Measurements from ENCODE around the gene GCLM. TPM values are rescaled to one million over a fixed set of nuclear protein-coding genes. Genes with fewer than 3 reads are reported as not detected.
A peak's percentile ranks its signal among the peaks of the same experiment; 100 is the strongest.

GCLM gene
- total and polyA plus RNA-seq, 9 of the 15 experiments (the other 6 are each of a cell fraction or from before 2014, with no cell fraction given) = 9.3 to 71.6 (median 24.5) TPM

DNA sequence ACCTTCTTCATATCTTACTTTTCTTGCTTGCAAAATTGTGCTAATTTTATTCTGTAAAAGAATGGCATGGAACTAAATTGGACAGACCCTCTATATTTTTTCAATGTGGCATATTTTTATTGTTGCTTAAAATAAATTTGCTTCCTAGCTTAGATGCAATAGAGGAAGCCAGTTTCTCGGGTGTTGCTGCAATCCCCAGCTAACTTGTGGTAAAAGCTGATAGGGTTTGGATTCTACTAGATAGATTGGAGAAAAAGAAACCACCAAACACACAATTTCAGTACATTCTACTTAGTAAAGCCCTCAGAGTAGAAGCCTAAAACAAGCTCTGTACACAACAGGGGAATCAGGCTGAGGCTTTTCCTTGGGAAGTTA lies 49.5 kb upstream of the GCLM start:
- in situ Hi-C loops (cut with MboI) = no loop called here
- ATAC-seq = no peak
- no peak for DNase-seq (ENCODE audit: extremely low read depth in 1 of 4, low spot score in 3 of 4)
- H3K4me3 ChIP-seq = no peak overlapping the region
- no peaks in the 10 kb centered on the region for H3K9me1 ChIP-seq (ENCODE audit: control insufficient read depth, insufficient read depth, low read length)
- H3K4me2 ChIP-seq (ENCODE audit: insufficient read depth, low read length) = no peak overlapping the region
- H4K20me1 ChIP-seq (replicated peaks; ENCODE audit: control insufficient read depth, insufficient read depth, low read length) = no peaks in the 10 kb centered on the region
- no peaks in the 10 kb centered on the region for H3K4me1 ChIP-seq (replicated peaks in 1 of 2; ENCODE audit: control insufficient read depth in 2 of 2, insufficient read depth in 2 of 2, low read length in 2 of 2)
- intact Hi-C loops (cut with micrococcal nuclease) = no loop called here
- FAIRE-seq = no peak
- no peak for TF ChIP-seq TGIF2 (CRISPR knock-in tag; IDR thresholded peaks at IDR 0.05)
- BruUV-seq (replicated peaks) = no TSS peak
- peaks cover 7% of the 10 kb centered on the region; the same call in 1 of the 2 replicates for H3K9me3 ChIP-seq (replicated peaks; ENCODE audit: control insufficient read depth, insufficient read depth, low read depth, low read length)
- WGBS (ENCODE audit: insufficient coverage, low coverage, missing lambda C conversion rate) = 5% methylated on average over 1 of the region's 1 CpG
- CTCF ChIA-PET (ENCODE audit: low intra/inter-chr PET ratio) = no interaction called here
- POLR2A ChIA-PET = interaction anchor here (0.9 to 2.1 kb wide), 2 partner anchors 8 to 18 kb away, joined by 3 to 5 read pairs; no protein-coding TSS in a partner anchor
- no peak overlapping the region for H3K27ac ChIP-seq (ENCODE audit: extremely low read depth, low read depth, low read length)
- H3K79me2 ChIP-seq (ENCODE audit: control insufficient read depth, insufficient read depth, low read length) = no peaks in the 10 kb centered on the region
- H3K9ac ChIP-seq (ENCODE audit: insufficient read depth in 1 of 2, low read depth in 2 of 2, low read length in 2 of 2) = no peak overlapping the region
- no peak overlapping the region for H2AFZ ChIP-seq (ENCODE audit: low read depth, low read length)
- no peaks in the 10 kb centered on the region for H3K36me3 ChIP-seq (ENCODE audit: control insufficient read depth, insufficient read depth, low read length)
- H3K27me3 ChIP-seq (ENCODE audit: control insufficient read depth in 2 of 2, insufficient read depth in 2 of 2, low read length in 2 of 2) = no peaks in the 10 kb centered on the region; a peak in 1 of 5 replicates

DNA sequence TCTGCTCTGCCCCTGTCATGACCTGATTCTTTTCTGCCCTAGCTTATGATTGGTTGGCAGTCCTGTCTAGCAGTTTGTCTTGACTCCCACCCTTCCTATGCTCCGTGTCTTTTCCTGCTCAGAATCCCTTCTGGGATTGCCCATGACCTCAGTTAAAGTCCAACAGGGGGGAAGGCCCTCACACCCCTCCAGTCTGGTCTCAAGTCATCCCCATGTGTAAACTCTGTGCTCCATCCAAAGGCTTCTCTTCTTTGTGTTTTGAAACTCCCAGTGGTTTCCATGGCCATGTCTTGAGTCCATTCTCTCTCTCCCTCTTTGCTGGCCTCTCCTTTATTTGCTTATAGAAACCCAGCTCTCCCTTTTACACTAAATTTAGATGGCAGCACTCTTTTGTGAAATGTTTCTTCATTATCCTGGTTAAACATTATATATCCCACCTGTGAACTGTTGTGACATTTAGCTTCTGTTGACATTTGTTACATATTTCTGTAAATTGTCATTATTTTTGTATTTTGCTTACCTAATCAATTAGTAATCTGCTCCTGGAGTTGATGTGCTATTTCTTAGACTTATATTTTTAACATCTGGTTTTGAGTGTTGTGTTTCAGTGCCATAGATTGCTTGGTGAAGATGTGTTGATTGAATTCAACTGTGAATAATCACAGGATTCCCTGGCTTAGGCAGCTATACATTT lies 48.9 kb upstream of the GCLM start:
- ChIA-PET CTCF (ENCODE audit: low intra/inter-chr PET ratio) (no interaction called here), POLR2A (interaction anchor here (0.6 to 2.1 kb wide), 3 partner anchors 9 to 18 kb away, joined by 3 to 5 read pairs (median 3); no protein-coding TSS in a partner anchor)
- DNase-seq (ENCODE audit: extremely low read depth in 1 of 4, low spot score in 3 of 4) (no peak), FAIRE-seq (no peak), ATAC-seq (no peak)
- Histone ChIP-seq H3K9me1 (ENCODE audit: control insufficient read depth, insufficient read depth, low read length) (no peaks in the 10 kb centered on the region), H3K79me2 (ENCODE audit: control insufficient read depth, insufficient read depth, low read length) (no peaks in the 10 kb centered on the region), H3K27me3 (ENCODE audit: control insufficient read depth in 2 of 2, insufficient read depth in 2 of 2, low read length in 2 of 2) (no peaks in the 10 kb centered on the region; a peak in 1 of 5 replicates), H4K20me1 (replicated peaks; ENCODE audit: control insufficient read depth, insufficient read depth, low read length) (no peaks in the 10 kb centered on the region), H3K27ac (ENCODE audit: extremely low read depth, low read depth, low read length) (no peak overlapping the region), H3K9ac (ENCODE audit: insufficient read depth in 1 of 2, low read depth in 2 of 2, low read length in 2 of 2) (no peak overlapping the region), H2AFZ (ENCODE audit: low read depth, low read length) (no peak overlapping the region), H3K4me1 (replicated peaks in 1 of 2; ENCODE audit: control insufficient read depth in 2 of 2, insufficient read depth in 2 of 2, low read length in 2 of 2) (no peaks in the 10 kb centered on the region), H3K36me3 (ENCODE audit: control insufficient read depth, insufficient read depth, low read length) (no peaks in the 10 kb centered on the region), H3K4me3 (no peak overlapping the region), H3K9me3 (replicated peaks; ENCODE audit: control insufficient read depth, insufficient read depth, low read depth, low read length) (peaks cover 7% of the 10 kb centered on the region; the same call in 1 of the 2 replicates), H3K4me2 (ENCODE audit: insufficient read depth, low read length) (no peak overlapping the region)
- intact Hi-C loops (cut with micrococcal nuclease) (no loop called here), in situ Hi-C loops (cut with MboI) (no loop called here)
- WGBS (ENCODE audit: insufficient coverage, low coverage, missing lambda C conversion rate) = 0% methylated on average over 1 of the region's 1 CpG
- no TSS peak for BruUV-seq (replicated peaks)
- TF ChIP-seq ZNF316 (IDR thresholded peaks at IDR 0.05) (peak; percentile 50), C11orf30 (IDR thresholded peaks at IDR 0.05; ENCODE audit: low read depth) (0 out of 2 replicates have a peak, but pooled peaks have one; percentile 8)
- TF ChIP-seq, protein P1, sequence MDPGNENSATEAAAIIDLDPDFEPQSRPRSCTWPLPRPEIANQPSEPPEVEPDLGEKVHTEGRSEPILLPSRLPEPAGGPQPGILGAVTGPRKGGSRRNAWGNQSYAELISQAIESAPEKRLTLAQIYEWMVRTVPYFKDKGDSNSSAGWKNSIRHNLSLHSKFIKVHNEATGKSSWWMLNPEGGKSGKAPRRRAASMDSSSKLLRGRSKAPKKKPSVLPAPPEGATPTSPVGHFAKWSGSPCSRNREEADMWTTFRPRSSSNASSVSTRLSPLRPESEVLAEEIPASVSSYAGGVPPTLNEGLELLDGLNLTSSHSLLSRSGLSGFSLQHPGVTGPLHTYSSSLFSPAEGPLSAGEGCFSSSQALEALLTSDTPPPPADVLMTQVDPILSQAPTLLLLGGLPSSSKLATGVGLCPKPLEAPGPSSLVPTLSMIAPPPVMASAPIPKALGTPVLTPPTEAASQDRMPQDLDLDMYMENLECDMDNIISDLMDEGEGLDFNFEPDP (CRISPR knock-in tag; IDR thresholded peaks at IDR 0.05) = no peak
- TF ChIP-seq, protein P2, sequence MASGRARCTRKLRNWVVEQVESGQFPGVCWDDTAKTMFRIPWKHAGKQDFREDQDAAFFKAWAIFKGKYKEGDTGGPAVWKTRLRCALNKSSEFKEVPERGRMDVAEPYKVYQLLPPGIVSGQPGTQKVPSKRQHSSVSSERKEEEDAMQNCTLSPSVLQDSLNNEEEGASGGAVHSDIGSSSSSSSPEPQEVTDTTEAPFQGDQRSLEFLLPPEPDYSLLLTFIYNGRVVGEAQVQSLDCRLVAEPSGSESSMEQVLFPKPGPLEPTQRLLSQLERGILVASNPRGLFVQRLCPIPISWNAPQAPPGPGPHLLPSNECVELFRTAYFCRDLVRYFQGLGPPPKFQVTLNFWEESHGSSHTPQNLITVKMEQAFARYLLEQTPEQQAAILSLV (tag; IDR thresholded peaks at IDR 0.05) = no peak
- TF ChIP-seq, protein P3, sequence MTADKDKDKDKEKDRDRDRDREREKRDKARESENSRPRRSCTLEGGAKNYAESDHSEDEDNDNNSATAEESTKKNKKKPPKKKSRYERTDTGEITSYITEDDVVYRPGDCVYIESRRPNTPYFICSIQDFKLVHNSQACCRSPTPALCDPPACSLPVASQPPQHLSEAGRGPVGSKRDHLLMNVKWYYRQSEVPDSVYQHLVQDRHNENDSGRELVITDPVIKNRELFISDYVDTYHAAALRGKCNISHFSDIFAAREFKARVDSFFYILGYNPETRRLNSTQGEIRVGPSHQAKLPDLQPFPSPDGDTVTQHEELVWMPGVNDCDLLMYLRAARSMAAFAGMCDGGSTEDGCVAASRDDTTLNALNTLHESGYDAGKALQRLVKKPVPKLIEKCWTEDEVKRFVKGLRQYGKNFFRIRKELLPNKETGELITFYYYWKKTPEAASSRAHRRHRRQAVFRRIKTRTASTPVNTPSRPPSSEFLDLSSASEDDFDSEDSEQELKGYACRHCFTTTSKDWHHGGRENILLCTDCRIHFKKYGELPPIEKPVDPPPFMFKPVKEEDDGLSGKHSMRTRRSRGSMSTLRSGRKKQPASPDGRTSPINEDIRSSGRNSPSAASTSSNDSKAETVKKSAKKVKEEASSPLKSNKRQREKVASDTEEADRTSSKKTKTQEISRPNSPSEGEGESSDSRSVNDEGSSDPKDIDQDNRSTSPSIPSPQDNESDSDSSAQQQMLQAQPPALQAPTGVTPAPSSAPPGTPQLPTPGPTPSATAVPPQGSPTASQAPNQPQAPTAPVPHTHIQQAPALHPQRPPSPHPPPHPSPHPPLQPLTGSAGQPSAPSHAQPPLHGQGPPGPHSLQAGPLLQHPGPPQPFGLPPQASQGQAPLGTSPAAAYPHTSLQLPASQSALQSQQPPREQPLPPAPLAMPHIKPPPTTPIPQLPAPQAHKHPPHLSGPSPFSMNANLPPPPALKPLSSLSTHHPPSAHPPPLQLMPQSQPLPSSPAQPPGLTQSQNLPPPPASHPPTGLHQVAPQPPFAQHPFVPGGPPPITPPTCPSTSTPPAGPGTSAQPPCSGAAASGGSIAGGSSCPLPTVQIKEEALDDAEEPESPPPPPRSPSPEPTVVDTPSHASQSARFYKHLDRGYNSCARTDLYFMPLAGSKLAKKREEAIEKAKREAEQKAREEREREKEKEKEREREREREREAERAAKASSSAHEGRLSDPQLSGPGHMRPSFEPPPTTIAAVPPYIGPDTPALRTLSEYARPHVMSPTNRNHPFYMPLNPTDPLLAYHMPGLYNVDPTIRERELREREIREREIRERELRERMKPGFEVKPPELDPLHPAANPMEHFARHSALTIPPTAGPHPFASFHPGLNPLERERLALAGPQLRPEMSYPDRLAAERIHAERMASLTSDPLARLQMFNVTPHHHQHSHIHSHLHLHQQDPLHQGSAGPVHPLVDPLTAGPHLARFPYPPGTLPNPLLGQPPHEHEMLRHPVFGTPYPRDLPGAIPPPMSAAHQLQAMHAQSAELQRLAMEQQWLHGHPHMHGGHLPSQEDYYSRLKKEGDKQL (CRISPR knock-in tag; IDR thresholded peaks at IDR 0.05; ENCODE audit: borderline replicate concordance) = no peak

Measured in K562 (cell line).